Esophagus muscularis mucosa (tissue), 4 donors: Measurements from ENCODE around the gene ZBTB45.

Experiments
- EP300 ChIP-seq: sonication (generic); formaldehyde crosslinking; IDR thresholded peaks from one replicate; pipeline ENCODE4 v1.6.1; 2017; ENCODE audit warnings: antibody characterized with exemption
- POLR2A ChIP-seq: fragments of 450-650 bp; IDR thresholded peaks from one replicate; pipeline ENCODE4 v1.6.1; 2017; ENCODE audit warnings: antibody characterized with exemption, moderate library complexity, mild to moderate bottlenecking, low read depth
- POLR2AphosphoS5 ChIP-seq, 2 donors: sonication (generic); formaldehyde crosslinking; IDR thresholded peaks; one replicate each; pipeline ENCODE4 v1.6.1; 2017; ENCODE audit warnings: antibody characterized with exemption in 2 of 2
- TF ChIP-seq, protein P1 (sequence below), 3 experiments: fragments of 200-600 bp in 2 of 3; fragments of 450-650 bp in 1 of 3; sonication (generic) in 2 of 3; IDR thresholded peaks; one replicate each; pipeline ENCODE4 v1.5.1; 2017 to 2019; ENCODE audit warnings: antibody characterized with exemption in 3 of 3, mild to moderate bottlenecking in 2 of 3, moderate library complexity in 1 of 3

DNA sequence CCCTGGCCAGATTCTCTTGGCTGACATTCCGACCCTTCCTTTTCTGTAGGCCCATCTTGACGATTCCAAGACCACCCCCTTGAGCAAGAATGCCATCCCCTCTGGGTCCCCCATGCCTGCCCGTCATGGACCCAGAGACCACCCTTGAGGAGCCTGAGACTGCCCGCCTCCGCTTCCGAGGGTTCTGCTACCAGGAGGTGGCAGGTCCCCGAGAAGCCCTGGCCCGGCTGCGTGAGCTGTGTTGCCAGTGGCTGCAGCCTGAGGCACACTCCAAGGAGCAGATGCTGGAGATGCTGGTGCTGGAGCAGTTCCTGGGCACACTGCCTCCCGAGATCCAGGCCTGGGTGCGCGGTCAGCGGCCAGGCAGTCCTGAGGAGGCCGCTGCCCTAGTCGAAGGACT, 42.5 kb downstream of the ZBTB45 start:
- TF ChIP-seq, protein P1, sequence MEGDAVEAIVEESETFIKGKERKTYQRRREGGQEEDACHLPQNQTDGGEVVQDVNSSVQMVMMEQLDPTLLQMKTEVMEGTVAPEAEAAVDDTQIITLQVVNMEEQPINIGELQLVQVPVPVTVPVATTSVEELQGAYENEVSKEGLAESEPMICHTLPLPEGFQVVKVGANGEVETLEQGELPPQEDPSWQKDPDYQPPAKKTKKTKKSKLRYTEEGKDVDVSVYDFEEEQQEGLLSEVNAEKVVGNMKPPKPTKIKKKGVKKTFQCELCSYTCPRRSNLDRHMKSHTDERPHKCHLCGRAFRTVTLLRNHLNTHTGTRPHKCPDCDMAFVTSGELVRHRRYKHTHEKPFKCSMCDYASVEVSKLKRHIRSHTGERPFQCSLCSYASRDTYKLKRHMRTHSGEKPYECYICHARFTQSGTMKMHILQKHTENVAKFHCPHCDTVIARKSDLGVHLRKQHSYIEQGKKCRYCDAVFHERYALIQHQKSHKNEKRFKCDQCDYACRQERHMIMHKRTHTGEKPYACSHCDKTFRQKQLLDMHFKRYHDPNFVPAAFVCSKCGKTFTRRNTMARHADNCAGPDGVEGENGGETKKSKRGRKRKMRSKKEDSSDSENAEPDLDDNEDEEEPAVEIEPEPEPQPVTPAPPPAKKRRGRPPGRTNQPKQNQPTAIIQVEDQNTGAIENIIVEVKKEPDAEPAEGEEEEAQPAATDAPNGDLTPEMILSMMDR (IDR thresholded peaks at IDR 0.05) = no peak
- TF ChIP-seq POLR2AphosphoS5 (IDR thresholded peaks at IDR 0.05) (no peak), EP300 (no peak), POLR2A (no peak)
